HG03025 (cell line): ENCODE data around the gene TNKS2.
"Not testable (repeated sequence)": the region's sequence is repeated elsewhere in the genome, so short reads cannot be mapped to it uniquely, and the experiment has no call there.

Experiments used
- ATAC-seq: cut with Tn5 transposase; IDR thresholded peaks from one replicate; pipeline ENCODE4 v1.9.1; 2021; ENCODE audit warnings: mild to moderate bottlenecking, moderate library complexity; ENCODE audit not compliant: unreplicated experiment, low FRiP score

TNKS2 gene

GRCh38 chr10:91797874-91798648 is at the start of gene TNKS2:
Gene TNKS2, plus strand, starts transcription at chr10:91798426. Its CDS starts 265 bp downstream, at chr10:91798691.
- ATAC-seq, result peak; percentile 80

GRCh38 chr10:91749592-91749991 is 48.6 kb upstream of the TNKS2 start:
- not testable (repeated sequence) for ATAC-seq

GRCh38 chr10:91756286-91756685 is 41.9 kb upstream of the TNKS2 start:
- no peak for ATAC-seq

GRCh38 chr10:91758303-91759146 is 39.7 kb upstream of the TNKS2 start:
- no peak for ATAC-seq

GRCh38 chr10:91759581-91759986 is 38.6 kb upstream of the TNKS2 start:
- no peak for ATAC-seq

- no peak for ATAC-seq
Observed at GRCh38 chr10:91761721-91762120, 36.5 kb upstream of the TNKS2 start.

- ATAC-seq, result no peak
Observed at GRCh38 chr10:91762878-91763277, 35.3 kb upstream of the TNKS2 start.

GRCh38 chr10:91766676-91767075 is 31.6 kb upstream of the TNKS2 start:
- no peak for ATAC-seq

- ATAC-seq, result no peak
Observed at GRCh38 chr10:91768123-91768522, 30.1 kb upstream of the TNKS2 start.

- no peak for ATAC-seq
Observed at GRCh38 chr10:91771907-91772306, 26.3 kb upstream of the TNKS2 start.

- ATAC-seq, result no peak
Observed at GRCh38 chr10:91772461-91772860, 25.8 kb upstream of the TNKS2 start.

GRCh38 chr10:91772869-91773268 is 25.4 kb upstream of the TNKS2 start:
- no peak for ATAC-seq

- no peak for ATAC-seq
Observed at GRCh38 chr10:91774571-91774970, 23.7 kb upstream of the TNKS2 start.

GRCh38 chr10:91775731-91776130 is 22.5 kb upstream of the TNKS2 start:
- no peak for ATAC-seq

- ATAC-seq, result no peak
Observed at GRCh38 chr10:91776266-91776665, 22.0 kb upstream of the TNKS2 start.

GRCh38 chr10:91778485-91778884 is 19.7 kb upstream of the TNKS2 start:
- ATAC-seq, result no peak

GRCh38 chr10:91779011-91779605 is 19.1 kb upstream of the TNKS2 start:
- ATAC-seq, result no peak

GRCh38 chr10:91782539-91782938 is 15.7 kb upstream of the TNKS2 start:
- ATAC-seq, result no peak

- ATAC-seq, result no peak
Observed at GRCh38 chr10:91785830-91786229, 12.4 kb upstream of the TNKS2 start.

GRCh38 chr10:91787258-91787657 is 11.0 kb upstream of the TNKS2 start:
- ATAC-seq, result no peak

GRCh38 chr10:91787810-91788209 is 10.4 kb upstream of the TNKS2 start:
- no peak for ATAC-seq
